Hippocampal formation (tissue), 2 donors: ENCODE measurements around the gene ANKRD34A.

Experiments used
- DNase-seq, 2 donors: peaks; one replicate each; lab custom pipeline; 2025; lab: John Stamatoyannopoulos, UW

ANKRD34A gene

GRCh38 chr1:145964328-145965118 lies at the start of gene ANKRD34A, which contains the start of gene POLR3GL:
Gene ANKRD34A, minus strand, starts transcription at chr1:145964575. Its CDS starts 2,816 bp downstream, at chr1:145961759.
Gene POLR3GL, plus strand, starts transcription at chr1:145964690. Its CDS starts 10,176 bp downstream, at chr1:145974866.
- DNase-seq: peak; percentile 92 to 97

GRCh38 chr1:146013559-146013922 lies 49.2 kb upstream of the ANKRD34A start:
- DNase-seq: no peak

- DNase-seq: peak; percentile 15 to 64
Observed at GRCh38 chr1:146012703-146013558, 48.6 kb upstream of the ANKRD34A start.

GRCh38 chr1:146010126-146010738 lies 45.9 kb upstream of the ANKRD34A start:
- DNase-seq: no peak

GRCh38 chr1:146007489-146008133 lies 43.2 kb upstream of the ANKRD34A start:
- no peak for DNase-seq

- DNase-seq: no peak
Observed at GRCh38 chr1:146001709-146002108, 37.3 kb upstream of the ANKRD34A start.

GRCh38 chr1:145999321-146000024 lies 35.1 kb upstream of the ANKRD34A start:
- DNase-seq: no peak

- no peak for DNase-seq
Observed at GRCh38 chr1:145997718-145998023, 33.3 kb upstream of the ANKRD34A start.

GRCh38 chr1:145997016-145997717 lies 32.8 kb upstream of the ANKRD34A start:
- DNase-seq: peak in 1 of 2 donors; percentile 69

- peak; percentile 99 to 100 for DNase-seq
Observed at GRCh38 chr1:145996433-145997015, 32.1 kb upstream of the ANKRD34A start, which contains the start of gene TXNIP. Gene TXNIP, minus strand, starts transcription at chr1:145996579. Its CDS starts 313 bp downstream, at chr1:145996266.

- no peak for DNase-seq
Observed at GRCh38 chr1:145995964-145996432, 31.6 kb upstream of the ANKRD34A start.

GRCh38 chr1:145995148-145995881 lies 30.9 kb upstream of the ANKRD34A start:
- no peak for DNase-seq

- no peak for DNase-seq
Observed at GRCh38 chr1:145994391-145995120, 30.2 kb upstream of the ANKRD34A start.

- no peak for DNase-seq
Observed at GRCh38 chr1:145993618-145994390, 29.4 kb upstream of the ANKRD34A start.

- no peak for DNase-seq
Observed at GRCh38 chr1:145992958-145993617, 28.7 kb upstream of the ANKRD34A start.

- DNase-seq: no peak
Observed at GRCh38 chr1:145992502-145992936, 28.1 kb upstream of the ANKRD34A start.

- no peak for DNase-seq
Observed at GRCh38 chr1:145991735-145992412, 27.5 kb upstream of the ANKRD34A start.
